KBM-7 (cell line): ENCODE data around the gene PSG11.
"Not testable (repeated sequence)": the region's sequence is repeated elsewhere in the genome, so short reads cannot be mapped to it uniquely, and the experiment has no call there.

Experiments
- DNase-seq: peaks from one replicate; pipeline ENCODE4 v3.0.0-alpha.2; 2015
- in situ Hi-C: fragments of 300-500 bp; cut with MboI; formaldehyde crosslinking; loops from 2 replicates; pipeline ENCODE4 v1.14.3; 2020; ENCODE audit warnings: low sequenced_read_pairs, low pct_unique_long_range_greater_than_20kb, mixed read lengths

The PSG11 gene

GRCh38 chr19:43026369-43026768 lies at the start of gene PSG11:
PSG11 (minus strand) TSS chr19:43026469; CDS start chr19:43026372, 97 bp downstream.
- DNase-seq, in situ Hi-C loops: not testable (repeated sequence)

- DNase-seq, in situ Hi-C loops: not testable (repeated sequence)
Measured at GRCh38 chr19:43062418-43062817, 36.1 kb upstream of the PSG11 start.

GRCh38 chr19:43061326-43061725 lies 35.1 kb upstream of the PSG11 start:
- DNase-seq, in situ Hi-C loops: not testable (repeated sequence)

- DNase-seq, in situ Hi-C loops: not testable (repeated sequence)
Measured at GRCh38 chr19:43060254-43060653, 34.0 kb upstream of the PSG11 start.

DNA sequence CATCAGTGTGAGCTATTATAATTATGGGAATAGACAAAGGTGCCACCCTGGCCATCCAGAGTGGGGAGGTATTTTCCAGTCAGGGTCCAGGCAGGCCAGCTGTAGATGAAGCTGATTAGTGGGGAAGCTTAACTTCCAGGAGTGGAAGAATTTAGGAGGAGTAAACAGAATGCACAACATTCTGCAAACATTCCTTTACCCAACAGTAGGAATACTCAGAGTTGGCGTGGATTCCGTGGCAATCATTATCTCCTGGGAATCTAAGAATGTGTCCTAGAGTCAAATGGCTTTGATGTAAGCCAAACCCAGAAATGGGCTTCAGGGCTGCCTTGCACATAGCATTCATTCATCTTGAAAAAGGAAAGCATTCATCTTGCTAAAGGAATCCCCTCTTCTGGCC lies 33.2 kb upstream of the PSG11 start:
- DNase-seq, in situ Hi-C loops: not testable (repeated sequence)

DNA sequence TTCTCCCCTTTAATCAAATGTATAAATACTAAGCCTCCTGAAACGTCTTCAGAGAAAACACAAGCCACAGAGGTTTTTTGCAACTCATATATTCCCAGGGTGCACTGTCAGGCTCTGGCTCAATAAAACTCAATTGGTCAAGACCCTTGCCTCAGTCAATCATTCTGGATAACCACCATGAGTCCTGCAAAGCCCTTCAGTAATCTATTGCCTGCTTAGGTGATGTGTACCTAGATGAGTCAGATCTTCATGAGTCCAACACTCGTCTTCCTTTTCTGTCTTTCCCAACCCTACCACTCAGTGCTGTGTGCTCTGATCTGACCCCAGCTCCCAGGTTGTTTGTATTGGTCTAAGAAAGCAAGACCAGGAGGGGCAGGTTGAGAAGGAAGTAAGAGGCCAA lies 32.2 kb upstream of the PSG11 start:
- in situ Hi-C loops, DNase-seq: not testable (repeated sequence)

DNA sequence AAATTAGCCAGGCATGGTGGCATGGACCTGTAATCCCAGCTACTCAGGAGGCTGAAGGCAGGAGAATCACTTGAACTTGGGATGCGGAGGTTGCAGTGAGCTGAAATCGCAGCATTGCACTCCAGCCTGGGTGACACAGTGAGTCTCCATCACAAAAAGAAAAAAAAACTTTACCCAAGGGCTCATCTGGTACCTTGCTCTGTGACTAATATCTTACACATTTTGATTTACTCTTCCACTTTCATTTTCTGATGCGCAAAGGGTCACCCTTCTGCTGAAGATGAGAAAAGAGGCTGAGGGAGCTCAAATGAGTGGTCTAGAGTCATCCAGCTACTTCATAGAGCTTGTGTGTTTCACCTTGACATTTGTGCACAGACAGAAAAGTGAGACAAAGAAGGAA lies 21.7 kb upstream of the PSG11 start:
- DNase-seq, in situ Hi-C loops: not testable (repeated sequence)

- in situ Hi-C loops, DNase-seq: not testable (repeated sequence)
Measured at GRCh38 chr19:43046578-43046977, 20.3 kb upstream of the PSG11 start.

DNA sequence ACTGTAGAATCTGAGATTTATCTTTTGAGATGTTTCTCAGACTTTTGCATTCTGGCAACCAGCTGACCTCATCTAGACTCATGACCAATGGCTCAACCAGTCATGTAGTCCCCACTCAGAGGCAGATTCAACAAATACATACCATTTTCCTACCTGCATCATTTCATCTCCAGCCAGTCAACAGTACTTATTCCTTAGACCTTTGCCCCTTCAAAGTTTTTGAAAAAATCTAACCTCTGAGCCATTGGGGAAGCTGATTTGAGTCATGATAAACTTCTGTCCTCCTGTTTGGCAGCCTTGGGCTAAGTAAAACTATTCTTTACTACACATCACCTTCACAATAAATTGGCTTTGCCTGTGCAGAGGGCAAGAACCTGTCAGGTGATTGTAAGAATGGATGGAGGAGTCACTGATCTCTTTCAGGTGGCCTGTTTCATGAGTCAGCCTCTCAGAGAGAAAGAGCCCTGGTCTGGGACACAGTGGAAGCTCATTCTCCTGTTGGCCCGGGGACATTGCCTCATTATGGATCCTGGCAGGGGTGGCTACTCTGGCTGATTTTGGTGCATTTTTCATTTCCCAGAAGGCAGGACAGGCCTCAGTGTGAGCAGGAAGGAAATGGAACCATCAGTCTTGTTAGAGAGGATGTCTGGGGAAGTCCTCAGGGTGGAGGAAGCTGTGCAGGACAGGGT lies 17.4 kb upstream of the PSG11 start:
- DNase-seq, in situ Hi-C loops: not testable (repeated sequence)

DNA sequence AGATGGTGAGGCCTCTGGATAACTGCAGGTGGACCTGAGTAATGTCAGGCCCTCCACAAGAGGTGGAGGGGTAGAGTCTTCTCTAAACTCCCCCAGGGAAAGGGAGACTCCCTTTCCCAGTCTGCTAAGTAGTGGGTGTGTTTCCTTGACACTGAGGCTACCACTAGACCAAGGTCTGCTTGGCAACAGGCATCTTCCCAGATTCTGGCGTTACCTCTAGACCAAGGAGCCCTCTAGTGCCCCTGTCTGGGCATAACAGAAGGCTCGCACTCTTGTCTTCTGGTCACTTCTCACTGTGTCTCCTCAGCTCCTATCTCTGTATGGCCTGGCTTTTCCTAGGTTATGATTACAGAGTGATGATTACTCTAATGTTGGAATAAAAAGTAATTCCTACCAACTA lies 5.4 kb upstream of the PSG11 start:
- in situ Hi-C loops, result not testable (repeated sequence)
- DNase-seq, result peak; percentile 1

GRCh38 chr19:43028866-43029265 lies 2.6 kb upstream of the PSG11 start:
- in situ Hi-C loops, result no loop called here
- no peak for DNase-seq

DNA sequence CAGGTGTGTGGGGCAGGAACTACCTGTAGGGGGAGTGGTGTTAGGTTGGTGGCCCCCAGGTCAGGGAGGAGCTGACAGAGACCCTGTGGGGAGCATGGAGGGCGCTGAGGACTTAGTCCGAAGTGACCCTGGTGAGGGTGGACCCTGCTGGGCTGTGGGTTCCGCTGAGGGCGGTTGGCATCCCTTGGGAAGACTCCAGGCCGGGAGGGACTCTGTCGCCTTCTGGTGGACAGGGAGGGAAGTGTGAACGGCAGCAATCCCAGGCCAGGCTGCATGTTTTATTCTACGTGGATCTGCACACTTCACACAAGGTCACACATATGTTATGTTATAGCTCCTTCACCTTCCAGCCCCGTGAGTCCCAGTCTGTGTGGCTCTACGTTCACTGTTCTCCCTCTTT lies 1.7 kb upstream of the PSG11 start:
- DNase-seq, in situ Hi-C loops: not testable (repeated sequence)

GRCh38 chr19:43027061-43027460 lies 792 bp upstream of the PSG11 start:
- DNase-seq, in situ Hi-C loops: not testable (repeated sequence)

- in situ Hi-C loops, DNase-seq: not testable (repeated sequence)
Measured at GRCh38 chr19:43022098-43022497, 4.2 kb downstream of the PSG11 start.

DNA sequence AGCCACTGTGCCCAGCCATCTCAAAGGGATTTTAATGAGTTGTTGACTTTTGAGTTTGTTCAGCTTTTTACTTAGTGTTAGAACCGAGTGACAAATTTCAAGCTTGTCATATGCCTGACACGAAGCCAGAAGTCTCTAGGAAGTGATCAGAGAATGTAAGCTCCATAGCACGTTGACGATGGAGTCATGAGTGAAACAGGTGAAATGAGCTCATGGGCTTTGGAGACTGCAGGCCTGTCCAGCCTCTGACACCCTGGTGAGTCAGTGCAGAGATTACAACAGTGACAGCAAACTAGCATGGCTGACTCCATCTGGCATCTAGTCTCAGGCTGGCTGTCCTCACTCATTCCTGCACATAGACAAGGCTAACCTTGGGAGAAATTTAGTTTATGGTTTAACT lies 4.6 kb downstream of the PSG11 start:
- in situ Hi-C loops, result not testable (repeated sequence)

DNA sequence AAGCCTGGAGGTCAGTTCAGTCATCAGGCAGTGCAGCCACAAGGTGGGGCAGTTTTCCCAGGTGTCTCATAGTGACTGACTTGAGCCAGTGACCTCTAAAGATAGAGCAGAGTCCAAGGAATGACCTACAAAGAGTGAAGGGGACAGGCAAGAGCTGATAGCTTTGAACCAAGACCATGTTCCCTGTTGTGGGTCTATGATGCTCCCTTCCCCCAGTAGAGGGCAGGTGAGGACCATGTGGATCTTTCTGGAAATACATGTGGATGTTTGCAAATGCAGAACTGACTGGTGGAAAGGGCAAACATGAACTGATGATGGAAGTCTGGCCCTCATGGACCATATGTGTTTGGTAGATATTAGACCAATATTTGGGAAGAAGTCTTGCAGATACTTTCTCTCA lies 6.7 kb downstream of the PSG11 start:
- in situ Hi-C loops, result not testable (repeated sequence)

More for the DNA sequence above, 4.6 kb downstream of the PSG11 start:
- not testable (repeated sequence) for DNase-seq

GRCh38 chr19:43005841-43006240 lies 20.4 kb downstream of the PSG11 start:
- in situ Hi-C loops, DNase-seq: not testable (repeated sequence)

More for the DNA sequence above, 6.7 kb downstream of the PSG11 start:
- DNase-seq, result peak; percentile 0

GRCh38 chr19:43004846-43005245 lies 21.4 kb downstream of the PSG11 start:
- DNase-seq, in situ Hi-C loops: not testable (repeated sequence)

DNA sequence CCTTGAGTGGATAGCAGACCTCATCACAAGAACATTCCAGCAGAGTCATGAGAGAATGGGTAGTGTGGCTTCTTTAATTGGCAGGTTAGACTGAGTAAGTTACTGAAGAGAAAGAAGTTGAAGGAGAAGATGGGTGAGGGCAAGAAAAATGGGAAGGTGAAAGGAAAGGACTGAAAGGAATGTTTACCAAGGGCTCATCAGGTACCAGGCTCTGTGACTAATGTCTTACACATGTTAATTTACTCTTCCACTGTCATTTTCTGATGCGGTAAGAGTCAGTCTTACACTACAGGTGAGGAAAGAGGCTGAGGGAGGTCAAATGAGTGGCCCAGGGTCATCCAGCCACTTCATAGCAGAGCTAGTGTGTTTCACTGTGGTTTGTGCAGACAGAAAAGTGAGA lies 22.6 kb downstream of the PSG11 start:
- DNase-seq, in situ Hi-C loops: not testable (repeated sequence)

GRCh38 chr19:43002948-43003347 lies 23.3 kb downstream of the PSG11 start:
- in situ Hi-C loops, DNase-seq: not testable (repeated sequence)

DNA sequence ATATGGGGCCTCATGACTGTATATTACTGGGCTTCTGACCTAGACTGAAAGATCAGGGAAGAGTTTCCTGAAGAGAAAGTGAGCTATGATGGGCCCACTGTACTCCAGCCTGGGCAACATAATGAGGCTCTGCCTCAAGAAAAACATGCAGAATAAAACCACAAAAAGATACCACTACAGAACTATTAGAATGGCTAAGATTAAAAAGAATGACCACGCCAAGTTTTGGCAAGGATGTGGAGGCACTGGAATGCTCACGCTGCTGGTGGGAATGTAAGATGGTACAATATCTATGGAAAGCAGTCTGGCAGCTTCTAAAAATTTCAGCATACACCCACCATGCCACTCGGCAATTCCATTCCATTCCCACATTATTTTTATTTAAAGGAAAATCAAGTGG lies 30.1 kb downstream of the PSG11 start:
- in situ Hi-C loops, DNase-seq: not testable (repeated sequence)
